Measurements from ENCODE around the gene COPE.
"Not testable (repeated sequence)": the region's sequence is repeated elsewhere in the genome, so short reads cannot be mapped to it uniquely, and the experiment has no call there.

The COPE gene

DNA sequence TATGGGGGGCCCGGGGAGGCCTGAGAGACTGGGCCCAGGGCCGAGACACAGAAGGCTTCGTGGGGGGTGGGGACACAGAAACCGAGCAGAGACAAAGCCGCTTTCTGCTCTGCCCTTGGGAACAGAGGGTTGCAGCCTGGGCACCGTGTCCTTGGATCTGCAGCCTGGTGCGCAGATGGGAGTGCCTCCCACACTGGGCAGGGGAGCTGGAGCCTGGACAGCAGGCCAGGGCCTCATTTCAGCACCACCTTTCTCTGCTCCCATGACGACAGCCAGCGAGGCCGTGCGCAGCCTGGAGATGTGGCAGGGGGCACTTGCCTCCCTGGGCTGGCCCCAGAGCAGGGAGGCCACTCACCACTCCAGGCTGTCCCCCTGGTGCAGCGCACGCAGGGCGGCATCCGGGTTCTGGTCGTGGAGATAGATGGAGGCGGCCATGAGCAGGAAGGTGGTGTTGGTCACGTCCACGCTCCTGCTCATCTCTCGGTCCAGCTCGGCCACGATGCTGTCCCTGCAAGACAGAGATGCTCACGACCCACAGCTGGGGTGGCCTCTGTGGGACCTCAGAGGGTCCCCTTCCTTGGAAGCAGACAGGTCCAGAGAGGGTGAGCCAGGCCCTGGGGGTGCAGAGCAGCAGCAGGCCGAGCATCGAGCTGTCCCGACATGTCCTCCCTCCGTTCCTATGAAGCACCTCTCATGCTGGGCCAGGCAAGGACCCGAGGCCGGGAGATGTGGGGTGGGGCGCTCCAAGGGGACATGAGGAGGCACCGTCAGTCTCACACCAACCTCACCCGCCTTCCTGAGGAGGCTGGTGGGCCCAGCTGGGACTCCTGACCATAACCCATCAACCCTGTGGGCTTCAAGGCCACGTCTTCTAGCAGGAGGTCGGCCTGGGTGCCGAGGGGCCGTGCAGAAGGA lies 12.3 kb downstream of the COPE start:
- DNase-seq, result no peak

DNA sequence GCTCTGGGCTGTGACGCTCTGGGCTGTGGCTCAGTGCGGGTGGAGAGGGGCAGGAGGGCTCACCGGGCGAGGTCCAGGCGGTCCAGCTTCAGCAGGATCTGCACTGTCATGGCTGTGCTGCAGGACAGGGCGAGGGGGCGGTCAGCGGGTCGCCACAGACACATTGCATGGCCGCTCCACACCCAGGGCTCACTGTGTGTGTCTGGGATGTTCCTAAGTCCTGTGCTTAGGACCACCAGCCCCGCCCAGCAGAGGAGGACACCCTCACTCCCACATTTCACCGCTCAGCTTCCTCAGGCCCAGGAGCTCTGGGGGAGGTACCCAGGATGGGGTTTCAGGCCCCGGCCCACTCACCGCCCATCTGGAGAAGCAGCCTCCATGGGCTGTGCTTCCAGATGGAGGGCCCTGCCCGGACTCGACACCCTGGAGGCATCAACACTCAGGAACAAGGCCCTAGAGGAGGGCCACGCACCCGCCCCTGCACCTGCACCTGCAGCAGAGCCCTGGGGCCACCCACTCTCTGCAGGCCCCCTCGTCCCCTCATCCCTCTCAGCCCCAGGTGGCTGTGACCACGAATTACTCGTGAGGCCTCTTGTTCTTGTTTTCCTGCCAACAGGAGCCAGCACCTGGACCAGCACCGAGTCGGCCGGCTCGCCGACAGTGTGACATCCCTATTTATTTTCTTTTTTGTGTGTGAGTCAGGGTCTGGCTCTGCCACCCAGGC lies 13.5 kb downstream of the COPE start:
- DNase-seq, result no peak

DNA sequence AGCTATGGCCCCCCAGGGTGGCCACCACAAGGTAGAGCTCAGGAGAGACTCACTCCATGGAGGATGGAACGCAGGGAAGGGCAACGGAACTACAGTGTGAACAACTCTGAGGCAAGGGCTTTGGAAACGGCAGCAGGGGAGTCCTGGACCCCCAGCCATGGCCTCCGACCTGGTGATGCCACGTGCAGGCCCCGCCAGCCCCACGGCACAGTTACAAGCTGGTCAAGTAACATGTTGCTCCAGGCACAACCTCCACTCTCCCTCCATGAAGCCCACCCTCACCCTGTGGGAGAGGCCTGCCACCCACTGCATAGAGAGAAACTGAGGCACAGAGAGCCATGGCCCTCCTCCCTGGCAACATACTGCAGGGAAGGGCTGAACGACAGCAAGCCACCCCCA lies 14.1 kb downstream of the COPE start:
- DNase-seq, result no peak

DNA sequence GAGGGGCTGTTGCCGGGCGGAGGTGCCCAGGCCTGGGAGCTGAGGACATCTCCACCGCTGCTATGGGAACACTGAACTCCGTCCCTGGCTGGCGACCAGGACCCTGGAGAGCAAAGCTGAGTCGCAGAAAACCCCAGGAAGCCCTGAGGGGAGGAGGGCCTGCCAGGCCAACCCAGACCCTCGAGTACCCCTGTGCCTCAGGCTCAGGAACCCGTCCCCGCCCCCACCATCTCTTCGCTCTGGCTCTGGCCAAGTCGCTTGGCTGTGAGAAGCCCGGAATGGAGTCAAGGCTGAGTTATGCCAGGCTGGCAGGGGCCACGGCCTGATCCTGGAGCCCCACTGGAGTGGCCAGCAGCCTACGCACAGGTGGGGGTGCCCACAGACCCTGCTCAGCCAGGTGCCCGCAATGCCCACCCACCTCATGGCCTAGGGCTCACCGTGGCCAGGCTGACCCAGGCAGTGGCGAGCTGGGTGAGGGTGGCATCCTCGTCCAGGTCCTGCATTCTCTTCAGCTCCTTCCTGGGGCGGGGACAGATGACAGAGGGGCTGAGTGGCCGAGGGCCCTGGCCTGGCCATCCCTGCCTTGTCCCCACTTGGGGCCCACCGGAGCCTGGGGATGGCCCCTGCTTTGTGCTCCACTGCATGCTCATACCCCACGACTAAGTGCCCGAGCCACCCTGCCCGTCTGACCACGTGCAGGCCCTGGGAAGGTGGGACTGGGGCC lies 14.7 kb downstream of the COPE start:
- no peak for DNase-seq

DNA sequence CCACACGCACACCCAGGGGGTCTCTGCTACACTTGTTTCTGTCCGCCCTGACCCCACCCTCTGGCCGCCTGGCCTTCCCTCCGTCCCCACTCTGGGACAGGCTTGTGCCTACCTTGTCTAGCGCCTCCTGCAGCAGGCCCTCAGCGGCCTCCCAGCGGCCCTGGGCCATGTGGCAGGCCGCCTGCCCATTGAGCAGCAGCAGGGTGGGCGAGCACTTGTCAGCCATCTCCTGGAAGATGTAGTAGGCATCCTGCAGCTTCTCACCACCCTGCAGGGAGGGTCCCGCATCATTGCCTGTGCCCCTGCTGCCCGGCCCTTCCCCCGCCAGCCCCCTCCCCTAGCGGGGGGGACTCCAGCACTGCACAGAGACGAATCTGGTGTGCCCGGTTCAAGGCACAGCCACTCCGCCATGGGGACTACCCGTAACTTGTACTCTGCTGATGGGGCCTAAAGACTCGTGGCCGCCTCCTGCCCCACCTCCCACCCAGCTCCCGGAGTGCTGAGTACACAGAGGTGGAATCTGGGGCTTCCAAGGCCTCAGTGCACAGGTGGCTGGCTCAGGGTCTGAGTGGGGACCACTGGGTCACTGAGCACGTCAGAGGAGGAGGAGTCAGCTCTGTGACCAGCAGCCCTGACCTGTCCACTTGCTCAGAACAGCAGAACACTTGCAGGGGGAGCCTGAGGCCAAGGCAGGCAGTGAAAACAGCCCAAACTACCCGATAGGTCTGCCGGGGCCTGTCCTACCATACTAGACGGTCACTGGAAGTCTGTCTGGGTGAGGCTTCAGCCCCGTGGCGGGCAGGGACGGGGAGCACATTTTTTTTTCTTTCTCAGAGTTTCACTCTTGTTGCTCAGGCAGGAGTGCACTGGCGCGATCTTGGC lies 15.8 kb downstream of the COPE start:
- no peak for DNase-seq

DNA sequence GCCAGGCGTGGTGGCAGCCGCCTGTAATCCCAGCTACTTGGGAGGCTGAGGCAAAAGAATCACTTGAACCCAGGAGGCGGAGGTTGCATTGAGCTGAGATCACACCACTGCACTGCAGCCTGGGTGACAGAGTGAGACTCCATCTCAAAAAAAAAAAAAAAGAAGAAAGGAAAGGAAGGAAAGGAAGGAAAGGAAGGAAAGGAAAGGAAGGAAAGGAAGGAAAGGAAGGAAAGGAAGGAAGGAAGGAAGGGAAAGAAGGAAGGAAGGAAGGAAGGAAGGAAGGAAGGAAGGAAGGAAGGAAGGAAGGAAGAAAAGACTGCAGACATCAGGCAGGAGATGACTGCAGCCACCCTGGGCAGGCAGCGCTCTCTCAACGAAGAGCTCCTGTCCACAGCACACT lies 16.7 kb downstream of the COPE start:
- DNase-seq, result not testable (repeated sequence)

DNA sequence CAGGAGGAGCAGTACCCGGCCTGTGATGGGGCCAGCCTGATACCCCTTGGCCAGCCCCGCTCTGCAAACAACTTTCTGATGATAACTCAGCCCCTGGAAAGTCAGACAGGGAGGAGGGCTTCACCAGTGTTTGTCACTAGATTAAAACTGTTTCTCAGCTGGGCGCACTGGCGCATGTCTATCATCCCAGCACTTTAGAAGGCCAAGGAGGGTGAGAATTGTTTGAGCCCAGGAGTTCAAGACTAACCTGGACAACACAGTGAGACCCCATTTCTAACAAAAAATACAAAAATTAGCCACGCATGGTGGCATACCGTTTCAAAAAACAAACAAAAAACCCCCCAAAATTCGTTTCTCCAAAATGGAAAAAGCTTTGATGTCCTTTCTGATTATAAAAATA lies 17.7 kb downstream of the COPE start:
- DNase-seq, result no peak

DNA sequence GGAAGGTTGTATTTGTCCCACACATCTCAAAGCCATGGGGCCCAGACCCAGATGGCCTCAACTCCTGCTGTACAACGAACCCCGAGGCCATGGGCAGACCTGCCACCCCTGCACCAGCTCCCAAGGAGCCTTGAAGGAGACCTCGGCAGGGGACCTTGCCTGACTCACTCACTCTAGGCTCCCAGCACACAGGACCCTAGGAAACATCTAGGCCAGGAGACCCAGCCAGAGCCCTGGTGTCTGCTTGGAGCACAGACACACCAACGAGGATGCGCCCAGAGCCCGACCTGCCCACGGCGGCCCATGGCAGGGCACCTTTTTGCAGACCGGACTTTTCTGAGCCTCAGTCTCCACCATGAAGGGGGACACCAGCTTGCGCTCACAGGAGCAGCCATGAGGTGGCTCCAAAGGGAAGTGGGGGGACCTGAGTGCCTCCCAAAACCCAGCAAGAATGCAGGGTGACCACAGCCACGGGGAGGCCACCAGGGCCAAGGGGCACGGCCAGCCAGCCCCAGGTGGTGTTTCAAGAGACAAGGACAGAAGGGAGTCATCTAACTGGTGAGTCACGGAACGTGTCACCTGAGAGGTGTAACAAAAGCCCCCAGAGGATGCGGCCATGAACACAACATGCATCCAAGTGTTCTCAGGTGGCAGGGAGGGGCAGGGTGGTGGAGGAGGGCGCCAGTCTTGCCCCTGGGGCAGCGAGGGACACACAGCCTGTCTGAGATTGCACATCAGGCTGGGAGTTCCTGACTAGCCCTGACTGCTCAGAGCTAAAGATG lies 18.3 kb downstream of the COPE start:
- no peak for DNase-seq

DNA sequence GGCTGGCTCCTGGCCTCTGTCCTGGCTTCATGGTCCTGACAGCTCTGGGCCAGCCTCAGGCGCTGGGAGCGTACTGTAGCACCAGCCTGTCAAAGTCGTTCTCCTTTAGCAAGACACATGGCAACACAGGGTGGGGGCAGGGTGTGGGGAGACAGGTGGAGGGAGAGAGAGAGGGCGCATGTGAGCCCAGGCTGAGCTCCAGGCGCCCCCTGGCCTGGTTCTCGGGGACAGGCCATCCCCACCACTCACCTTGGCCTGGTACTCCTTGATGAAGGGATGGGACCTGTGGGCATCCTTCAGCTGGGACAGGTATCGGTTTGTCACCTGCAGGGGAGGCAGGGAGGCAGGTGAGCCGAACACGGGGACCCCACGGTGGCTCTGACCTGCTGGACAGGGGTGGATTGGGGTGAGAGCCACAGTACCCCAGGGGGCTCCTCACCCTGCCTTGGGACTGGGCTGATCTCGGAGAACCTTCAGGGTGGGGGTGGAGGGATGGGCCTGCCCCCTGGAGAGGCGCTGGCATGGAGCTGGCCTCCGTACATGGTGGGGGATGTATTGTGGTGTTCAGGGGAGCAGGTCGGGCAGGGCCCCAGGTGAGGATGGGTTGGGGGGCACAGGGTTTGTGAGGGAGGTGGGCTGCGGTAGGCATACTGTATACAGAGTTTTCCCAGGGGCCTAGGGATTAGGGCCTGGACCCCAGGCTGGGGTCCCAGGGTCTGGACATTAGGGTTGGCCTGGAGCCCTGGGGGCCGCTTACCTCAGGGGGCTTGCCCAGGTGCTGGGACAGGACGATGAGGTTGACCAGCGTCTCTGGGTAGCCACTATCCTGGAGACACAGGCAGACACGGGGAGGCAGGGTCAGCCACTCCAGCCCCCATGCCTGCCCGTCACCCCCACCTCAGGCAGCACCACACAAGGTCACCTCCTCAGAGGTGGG lies 19.3 kb downstream of the COPE start:
- no peak for DNase-seq

DNA sequence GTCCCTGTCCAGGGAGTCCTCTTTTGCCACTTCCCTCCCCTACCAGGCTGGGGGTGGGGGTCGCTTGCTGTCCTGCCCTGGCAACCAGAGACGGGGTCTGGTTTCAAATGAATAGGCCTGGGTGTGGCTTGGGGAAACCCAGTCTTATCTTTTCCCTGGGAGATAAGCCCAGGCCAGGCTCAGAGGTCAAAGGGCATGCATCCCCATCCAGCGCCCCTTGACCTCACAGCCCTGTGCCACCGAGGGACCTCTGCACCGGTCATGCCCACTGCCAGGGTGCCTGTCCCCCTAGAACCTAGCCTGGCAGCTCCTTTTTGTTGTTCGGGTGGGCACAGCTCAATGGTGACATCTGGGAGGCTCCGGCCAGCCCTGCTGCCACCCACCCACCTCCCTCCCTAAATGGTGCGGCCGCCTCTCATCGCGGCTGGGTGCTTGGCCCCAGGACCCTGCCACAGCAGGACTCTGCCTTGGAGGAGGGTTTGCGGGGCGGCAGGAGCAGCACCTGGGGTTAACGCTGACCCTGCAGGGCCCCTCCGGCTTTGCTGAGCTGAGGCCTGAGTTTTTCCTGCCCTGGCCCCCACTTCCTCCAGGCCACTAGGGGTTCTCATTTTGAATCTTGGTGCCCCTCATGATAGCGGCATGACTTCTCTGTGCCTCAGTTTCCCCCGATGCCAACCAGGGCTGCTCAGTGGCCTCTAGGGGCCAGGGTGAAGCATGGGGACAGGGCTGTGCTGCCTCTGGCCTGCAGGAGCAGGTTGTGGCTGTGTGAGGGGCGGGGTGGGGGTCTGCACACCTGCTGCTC lies 20.4 kb downstream of the COPE start:
- DNase-seq, result no peak

DNA sequence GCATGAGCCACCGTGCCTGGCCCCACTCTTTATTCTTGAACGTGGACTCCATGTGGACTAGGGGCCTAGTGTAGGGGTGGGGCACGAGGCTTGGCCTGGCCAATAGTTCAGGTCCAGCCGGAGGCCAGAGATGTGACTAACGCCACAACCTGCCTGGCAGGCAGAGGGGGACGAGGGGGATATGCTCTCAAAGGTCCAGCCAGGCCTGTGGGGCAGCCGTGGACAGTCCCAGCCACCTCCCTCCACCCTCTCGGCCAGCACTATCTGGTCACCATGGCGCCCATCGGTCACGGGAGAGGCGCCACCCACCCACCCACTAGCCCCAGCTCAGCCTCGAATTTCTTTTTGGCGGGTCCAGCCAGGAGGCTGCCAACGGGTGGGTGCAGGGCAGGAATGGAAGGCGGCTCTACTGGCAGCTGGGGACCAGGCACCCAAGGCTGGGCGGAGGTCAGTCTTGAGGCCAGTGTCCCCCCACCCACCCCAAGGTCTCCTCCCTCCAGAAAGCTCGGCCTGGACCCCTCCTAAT lies 21.0 kb downstream of the COPE start:
- DNase-seq, result no peak

DNA sequence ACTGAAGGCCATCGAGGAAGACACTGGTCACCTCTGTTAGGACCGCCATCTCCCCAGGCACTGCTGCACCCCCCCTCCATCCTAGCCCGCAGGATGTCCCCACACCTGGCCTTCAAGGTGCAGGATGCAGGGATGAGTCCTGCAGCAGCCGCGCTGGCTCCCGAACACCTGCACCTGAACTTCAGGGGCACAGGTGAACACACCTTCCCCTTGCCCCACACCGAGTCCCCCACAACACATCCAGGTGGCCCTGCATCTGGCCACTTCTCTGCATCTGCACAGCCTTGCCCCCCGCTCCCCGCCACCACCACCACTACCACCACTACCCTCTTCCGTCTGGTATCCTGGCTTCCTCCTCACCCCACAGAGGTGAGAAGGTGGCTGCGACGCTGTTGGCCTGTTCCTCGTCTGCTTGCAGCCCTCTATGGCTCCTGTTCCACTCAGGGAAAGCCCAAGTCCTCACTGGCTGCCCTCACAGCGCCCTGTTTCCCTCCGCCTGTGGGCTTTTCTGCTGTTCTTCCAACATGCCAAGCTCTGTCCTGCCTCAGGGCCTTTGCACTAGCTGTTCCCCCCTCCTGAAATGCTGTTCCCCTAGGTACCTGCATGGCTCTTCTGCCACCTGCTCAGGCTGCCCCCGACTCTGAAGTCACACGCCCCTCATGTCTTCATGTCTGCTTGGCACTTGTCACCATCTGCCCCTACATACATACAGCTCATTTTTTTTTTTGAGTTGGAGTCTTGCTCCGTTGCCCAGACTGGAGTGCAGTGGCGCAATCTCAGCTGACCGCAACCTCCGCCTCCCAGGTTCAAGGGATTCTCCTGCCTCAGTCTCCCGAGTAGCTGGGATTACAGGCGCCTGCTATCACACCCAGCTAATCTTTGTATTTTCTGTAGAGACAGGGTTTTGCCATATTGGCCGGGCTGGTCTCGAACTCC lies 21.8 kb downstream of the COPE start:
- no peak for DNase-seq

DNA sequence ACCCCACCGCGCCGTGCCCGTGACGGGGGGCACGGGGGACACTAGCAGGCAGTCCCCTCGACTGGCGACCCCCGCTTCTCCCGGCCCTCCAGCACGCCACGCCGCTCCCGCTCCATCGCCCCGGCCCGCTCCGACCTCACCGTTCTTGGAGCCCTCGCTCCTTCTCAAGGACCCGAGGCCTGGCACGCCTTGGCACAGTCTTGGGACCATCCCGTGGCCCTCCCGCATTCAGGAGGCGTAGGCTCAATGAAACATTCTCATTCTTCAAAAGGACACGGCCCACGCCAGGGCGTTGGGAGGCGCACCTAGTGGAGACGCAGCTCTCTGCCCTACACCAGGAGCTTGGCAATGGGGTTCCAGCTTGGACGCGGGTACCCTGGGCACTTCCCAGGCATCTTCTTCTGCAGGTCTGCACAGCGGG lies 22.8 kb downstream of the COPE start:
- DNase-seq, result no peak

DNA sequence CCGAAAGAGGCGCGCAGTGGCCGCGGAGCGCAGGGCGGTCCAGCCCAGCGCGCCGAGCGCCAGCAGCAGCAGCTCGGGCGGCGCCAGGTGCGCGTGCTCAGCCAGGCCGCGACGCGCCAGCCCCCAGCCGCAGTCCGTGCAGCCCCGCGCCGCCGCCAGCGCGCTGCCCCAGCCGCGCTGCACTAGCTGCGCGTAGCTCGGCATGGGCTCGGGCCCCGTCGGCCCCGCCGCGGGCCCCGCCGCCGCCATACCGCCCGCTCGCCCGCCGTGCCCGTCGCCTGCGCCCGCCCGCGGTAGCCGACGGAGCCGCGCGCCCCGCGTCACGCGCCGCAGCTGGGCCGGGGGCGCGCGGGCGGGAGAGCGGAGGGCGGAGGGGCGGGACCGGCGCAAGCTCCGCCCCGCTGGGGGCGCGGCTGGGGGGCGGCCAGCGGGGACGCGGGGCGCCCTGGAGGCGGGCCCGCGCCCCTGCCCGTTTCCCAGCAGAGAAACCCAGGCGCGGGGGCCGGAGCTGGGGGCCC lies 23.3 kb downstream of the COPE start, which contains the start of gene CERS1:
CERS1 (minus strand) TSS at position 335 of the 518 bp plus-strand sequence; CDS start at position 249, 86 bp downstream.
- no peak for DNase-seq

DNA sequence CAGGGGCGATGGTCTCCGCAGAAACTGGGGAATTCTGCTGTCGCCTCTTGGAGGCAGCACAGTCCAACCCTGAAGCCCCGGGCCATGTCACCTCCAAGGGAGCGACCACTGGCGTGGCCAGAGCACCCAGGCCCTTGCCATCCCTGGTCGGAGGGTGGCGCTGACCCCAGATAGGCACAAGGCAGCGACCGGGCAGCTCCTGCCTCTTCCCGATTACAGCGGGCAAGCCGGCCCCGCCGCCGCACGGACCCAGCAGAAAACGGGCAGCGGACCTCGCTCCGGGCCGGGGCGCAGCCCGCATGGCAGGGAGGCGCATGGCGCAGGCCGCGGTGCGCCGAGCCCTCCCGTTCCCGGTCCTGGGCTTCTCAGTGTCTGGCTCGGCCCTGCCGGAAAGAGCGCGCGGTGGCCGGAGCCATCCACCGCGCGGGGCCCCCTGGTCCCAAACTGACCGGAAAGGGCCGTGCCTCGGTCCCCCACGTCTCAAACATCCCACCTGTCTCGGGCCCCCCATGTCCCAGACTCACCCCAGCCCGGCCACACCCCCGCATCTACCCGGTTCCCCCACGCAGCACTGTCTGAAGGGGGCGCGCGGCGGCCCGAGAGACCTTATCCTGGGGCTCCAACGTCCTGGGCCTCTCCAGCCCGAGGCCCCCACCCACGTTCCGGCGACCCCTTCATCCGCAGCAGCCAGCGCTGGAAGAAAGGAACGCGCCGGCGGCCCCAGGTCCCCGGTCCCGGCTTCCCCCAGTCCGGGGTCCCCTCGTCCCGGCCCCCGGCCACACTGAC lies 24.0 kb downstream of the COPE start:
- no peak for DNase-seq

DNA sequence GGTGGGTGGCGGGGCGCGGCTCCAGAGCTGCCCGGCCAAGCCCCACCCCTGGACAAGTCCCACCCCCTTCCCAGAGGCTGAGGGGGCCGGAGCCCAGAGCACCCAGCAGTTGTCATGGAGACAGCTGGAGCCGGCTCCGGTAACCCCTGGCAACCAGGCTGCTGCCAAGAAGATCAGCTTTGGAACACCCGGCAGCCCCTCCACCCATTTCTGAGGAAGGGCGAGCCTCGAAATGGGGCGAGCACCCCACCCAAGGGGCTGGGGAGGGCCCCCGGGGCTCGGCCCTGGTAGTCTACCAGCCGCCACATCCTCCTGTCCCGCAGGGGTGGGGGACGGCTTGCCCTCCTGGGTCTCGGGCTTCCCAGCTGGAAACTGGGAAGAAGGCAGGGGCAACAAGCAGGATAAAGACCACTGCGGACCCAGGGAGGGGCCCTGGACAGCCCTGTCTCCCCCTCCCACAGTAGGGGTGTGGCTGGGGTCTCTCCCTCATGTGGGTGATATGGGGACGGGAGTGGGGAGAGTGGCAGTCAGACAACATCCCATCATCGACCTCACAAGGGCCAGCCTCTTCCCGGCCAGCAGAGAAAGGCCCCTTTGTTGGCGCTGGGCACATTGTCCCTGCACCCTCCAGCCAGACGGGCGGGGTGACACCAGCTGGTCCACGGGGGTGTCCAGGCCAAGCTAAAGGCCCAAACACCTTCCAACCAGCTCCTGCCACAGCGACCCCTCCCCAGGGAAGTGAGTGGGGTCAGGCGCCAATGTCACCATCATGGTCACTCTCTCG lies 24.7 kb downstream of the COPE start:
- DNase-seq, result peak; percentile 85

Data from NCI-H1694 (cell line).